GM19452 (cell line): ENCODE measurements around the gene PPP2R5D.
"Not testable (repeated sequence)": the region's sequence is repeated elsewhere in the genome, so short reads cannot be mapped to it uniquely, and the experiment has no call there.

Experiments
- ATAC-seq: cut with Tn5 transposase; IDR thresholded peaks from one replicate; pipeline ENCODE4 v1.9.1; 2021; ENCODE audit not compliant: unreplicated experiment

The PPP2R5D gene

DNA sequence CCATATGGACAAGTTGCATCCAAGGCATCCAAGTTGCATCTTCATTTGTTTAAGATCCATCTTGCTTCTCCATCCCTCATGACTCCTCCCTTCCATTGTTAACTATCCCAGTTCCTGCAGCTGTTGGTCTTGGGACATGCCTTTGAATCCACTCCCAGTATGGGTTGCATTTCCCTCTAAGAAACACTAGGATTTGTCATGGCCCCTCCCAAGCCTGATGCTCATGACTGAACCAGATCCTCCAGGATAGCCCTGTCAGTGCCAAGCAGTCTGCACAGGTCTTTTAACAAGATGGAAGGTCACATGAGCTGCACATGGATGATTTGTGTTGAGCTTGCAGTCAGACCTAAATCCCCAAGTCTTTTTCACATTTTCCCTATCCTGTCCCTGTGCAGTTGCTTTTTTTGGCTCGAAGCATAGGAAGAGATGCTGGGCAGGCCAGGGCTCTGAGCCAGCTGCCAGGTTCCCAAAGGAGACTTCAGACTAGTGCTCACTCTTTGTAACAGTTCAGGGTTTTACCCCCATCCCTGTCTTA, 4.2 kb downstream of the PPP2R5D start:
- ATAC-seq = no peak

DNA sequence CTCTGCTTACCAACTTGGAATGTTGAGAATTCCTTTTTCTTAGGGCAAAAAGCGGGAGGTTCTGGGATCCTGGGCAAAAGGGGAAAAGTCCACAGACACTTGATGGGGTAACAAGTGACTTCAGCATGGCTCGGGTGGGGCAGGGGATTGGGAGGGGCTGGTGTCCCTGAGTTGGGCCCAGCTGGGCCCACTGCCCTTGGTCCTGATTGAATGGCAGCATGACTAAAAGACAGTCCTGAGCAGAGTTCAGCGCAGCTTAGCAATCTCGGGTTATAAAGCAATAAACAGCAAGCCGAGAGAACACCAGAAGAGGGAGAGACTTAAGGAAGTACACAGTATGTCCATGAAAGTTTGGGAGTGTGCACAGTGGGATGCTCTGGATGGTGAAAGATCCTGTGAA, 5.6 kb downstream of the PPP2R5D start:
- no peak for ATAC-seq

DNA sequence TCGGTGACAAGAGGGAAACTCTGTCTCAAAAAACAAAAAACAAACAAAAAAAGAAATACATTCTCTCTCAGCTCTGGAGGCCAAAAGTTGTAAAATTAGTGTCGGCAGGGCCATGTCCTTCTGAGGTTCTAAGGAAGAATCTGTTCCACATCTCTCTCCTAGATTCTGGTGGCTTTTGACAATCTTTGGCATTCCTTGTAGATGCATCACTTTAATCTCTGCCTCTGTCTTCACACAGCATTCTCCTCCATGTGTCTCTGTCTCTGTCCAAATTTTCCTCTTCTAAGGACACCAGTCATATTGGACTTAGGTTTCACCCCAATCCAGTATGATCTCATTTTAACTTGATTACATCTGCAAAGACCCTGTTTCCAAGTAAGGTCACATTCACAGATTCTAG, 9.1 kb downstream of the PPP2R5D start:
- no peak for ATAC-seq

DNA sequence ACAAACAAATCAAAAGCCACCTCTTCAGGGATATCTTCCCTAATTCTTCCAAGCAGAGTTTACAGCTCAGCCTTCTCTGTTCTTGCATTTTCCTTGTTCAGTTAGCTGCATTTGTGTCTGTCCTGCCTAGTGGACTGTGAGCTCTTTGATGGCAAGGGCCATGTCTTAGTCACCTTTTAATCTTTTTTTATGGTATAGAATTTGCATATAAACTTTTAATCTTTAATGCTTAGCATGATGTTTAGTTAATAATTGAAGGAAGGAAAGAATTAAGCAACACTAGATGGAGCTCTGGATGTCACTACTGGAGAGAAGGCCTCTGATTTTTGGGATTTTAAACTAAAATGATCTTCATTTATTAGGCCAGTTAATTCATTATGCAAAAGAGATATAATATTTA, 12.1 kb downstream of the PPP2R5D start:
- ATAC-seq = no peak

- not testable (repeated sequence) for ATAC-seq
Observed at GRCh38 chr6:42998205-42998604, 13.8 kb downstream of the PPP2R5D start.

DNA sequence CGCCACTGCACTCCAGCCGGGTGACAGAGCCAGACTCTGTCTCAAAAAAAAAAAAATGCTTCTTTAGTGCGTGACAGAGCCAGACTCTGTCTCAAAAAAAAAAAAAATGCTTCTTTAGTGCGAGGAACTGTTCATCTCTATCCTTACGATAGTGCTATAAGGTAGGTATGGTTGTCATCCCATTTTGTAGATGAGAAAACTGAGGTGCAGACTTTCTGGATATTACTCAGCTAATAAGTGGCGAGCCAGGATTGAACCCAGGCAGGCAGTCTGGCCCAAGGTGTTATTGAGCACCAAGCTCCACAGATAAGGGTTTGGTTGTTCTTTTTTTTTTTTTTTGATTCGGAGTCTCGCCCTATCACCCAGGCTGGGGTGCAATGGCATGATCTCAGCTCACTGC, 17.5 kb downstream of the PPP2R5D start:
- ATAC-seq = no peak

GRCh38 chr6:43005844-43006243, 21.5 kb downstream of the PPP2R5D start:
- no peak for ATAC-seq

- ATAC-seq = no peak
Observed at GRCh38 chr6:43006251-43006650, 21.9 kb downstream of the PPP2R5D start.

DNA sequence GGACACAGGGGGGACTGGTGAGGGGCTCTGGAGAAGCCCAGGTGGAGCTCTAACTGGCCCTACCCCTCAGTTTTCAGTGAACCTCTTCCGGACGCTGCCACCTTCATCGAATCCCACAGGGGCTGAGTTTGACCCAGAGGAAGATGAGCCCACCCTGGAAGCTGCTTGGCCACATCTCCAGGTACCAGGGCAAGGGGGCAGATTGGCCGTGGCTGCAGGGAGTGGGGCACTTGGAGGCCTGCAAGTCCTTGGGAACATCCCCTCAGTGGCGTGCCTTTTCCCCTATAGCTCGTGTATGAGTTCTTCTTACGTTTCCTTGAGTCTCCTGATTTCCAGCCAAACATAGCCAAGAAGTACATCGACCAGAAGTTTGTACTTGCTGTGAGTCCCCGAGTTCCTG, 22.8 kb downstream of the PPP2R5D start:
- no peak for ATAC-seq

DNA sequence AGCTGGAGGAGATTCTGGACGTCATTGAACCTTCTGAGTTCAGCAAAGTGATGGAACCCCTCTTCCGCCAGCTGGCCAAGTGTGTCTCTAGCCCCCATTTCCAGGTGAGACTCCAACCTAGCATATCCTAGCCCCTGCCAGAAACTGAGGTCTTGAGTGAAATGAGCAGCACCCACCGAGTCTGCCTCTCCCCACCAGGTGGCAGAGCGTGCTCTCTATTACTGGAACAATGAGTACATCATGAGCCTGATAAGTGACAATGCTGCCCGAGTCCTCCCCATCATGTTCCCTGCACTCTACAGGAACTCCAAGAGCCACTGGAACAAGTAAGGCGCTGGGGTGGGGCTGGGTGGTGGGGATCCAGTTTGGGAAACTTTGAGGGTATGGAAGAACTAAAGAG, 24.8 kb downstream of the PPP2R5D start:
- no peak for ATAC-seq

- no peak for ATAC-seq
Observed at GRCh38 chr6:43011207-43011606, 26.8 kb downstream of the PPP2R5D start.

- no peak for ATAC-seq
Observed at GRCh38 chr6:43012364-43012763, 28.0 kb downstream of the PPP2R5D start.

- ATAC-seq = no peak
Observed at GRCh38 chr6:43013097-43013842, 28.9 kb downstream of the PPP2R5D start.

GRCh38 chr6:43013843-43014433, 29.6 kb downstream of the PPP2R5D start, which contains the start of the genes KLHDC3 and MEA1:
TSS of gene KLHDC3 (plus strand) at chr6:43014249. CDS start at chr6:43017193, 2,944 bp downstream.
TSS of gene MEA1 (minus strand) at chr6:43013946. CDS start at chr6:43013813, 133 bp downstream.
- peak; percentile 91 for ATAC-seq

DNA sequence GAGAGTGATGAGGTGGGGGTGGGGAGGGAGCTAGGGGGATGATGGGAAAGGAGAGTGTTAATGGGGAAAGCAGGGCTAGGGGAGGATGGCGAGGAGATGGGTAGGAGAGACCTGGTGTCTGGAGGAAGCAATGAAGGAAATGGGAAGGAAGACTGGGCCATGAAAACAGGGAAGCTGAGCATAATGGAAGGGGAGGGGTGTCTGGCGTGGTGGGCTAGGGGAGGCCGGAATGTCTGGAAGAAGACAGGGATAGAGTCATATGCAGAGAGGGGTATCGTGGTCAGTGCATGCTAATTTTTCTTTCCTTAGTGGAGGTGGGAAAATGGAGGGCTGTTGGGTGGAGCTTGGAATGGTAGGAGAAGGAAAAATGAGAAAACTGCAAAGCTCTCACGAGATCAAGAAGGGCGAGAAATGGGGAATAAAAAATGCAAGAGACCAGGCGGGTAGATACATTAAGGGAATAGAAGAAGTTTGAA, 30.1 kb downstream of the PPP2R5D start:
- ATAC-seq = no peak

DNA sequence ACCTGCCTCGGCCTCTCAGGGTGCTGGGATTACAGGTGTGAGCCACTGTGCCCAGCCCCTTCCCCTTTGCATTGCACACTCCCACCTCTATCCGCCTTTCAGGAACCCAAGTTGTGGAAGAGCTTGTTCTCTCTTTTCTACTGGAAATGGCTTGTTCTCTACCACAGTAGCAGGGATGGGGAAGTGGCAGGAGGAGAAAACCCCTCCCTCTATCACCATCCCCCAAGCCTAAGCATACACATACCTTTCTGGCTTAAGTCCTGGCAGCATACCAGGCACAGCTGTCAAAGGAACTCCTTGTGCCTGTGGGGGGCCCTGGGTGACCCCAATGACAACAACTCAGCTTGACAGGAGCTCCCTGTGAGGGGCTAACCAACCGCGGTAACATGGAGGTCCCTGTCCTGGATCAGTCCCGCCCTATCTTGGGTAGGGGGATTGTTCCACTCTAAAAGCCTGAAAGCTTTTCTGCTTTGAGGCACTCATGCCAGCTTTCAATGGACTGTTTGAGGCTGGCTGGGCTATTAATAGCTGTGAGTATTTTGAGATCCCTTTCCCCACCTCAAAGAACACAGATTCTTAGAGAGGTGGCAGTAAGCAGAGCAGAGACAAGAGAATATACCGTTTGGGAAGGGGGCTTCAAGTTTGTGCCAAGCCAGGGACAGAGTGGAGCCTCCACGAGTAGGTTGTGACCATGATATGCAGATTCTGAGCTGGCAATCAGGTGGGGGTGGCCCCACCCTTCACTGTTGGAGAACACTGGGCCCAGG, 32.0 kb downstream of the PPP2R5D start:
- ATAC-seq = no peak

GRCh38 chr6:43016943-43017334, 32.6 kb downstream of the PPP2R5D start:
- ATAC-seq = no peak

- ATAC-seq = no peak
Observed at GRCh38 chr6:43019152-43019551, 34.8 kb downstream of the PPP2R5D start.

DNA sequence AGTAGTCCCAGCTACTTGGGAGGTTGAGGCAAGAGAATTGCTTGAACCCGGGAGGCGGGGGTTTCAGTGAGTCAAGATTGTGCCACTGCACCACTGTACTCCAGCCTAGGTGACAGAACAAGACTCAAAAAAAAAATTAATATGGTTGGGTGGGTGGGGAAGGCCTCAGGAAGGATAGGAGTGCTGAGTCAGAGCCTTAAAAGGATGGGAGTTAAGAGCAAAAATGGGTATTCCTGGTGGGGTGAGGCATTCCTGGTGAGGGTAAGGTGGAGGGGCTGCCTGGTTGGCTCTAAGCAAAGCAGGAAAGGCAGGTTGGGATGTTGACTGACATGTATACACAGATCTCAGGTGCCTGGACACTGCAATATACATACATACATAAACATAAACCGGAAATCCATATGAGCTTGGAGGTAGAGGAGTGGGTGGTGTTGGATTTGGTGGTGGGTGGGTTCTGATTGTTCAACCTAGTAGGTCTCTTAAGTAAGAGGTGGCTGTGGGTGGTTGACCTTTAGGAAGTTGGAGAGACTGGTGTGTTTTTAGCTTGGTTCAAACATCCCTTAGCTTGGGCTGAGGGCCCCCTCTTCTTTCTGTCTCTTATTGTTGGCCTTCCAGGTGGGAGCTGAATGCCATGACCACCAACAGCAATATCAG, 35.8 kb downstream of the PPP2R5D start:
- no peak for ATAC-seq

DNA sequence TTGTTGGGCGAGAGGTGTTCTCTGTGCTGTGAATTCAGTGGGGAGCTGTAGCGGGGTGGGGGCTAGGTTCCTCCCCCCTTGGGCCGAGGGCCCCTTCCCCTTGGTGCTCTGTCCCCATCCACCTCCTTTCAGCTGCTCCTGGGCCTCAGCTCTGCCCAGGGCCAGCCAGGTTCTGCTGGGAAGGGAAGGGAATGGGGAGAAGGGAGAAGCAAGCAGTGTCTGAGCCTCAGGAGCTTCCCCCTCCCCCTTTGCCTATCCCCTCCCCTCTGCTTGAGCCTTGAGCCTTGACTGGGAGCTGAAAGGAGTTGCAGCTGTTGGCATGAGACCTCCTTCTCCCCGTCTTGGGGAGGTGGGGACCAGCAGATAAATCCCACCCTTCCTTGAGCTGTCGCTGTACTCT, 36.5 kb downstream of the PPP2R5D start:
- no peak for ATAC-seq
